Stimulated activated CD8-positive, alpha-beta memory T cell treated with anti-CD3 and anti-CD28 coated beads, Interleukin-4, amount 100 ng/mL, for 1 hour (primary cell): ENCODE data around the gene FBXL12.
"Not testable (repeated sequence)": the region's sequence is repeated elsewhere in the genome, so short reads cannot be mapped to it uniquely, and the experiment has no call there.

Experiments used
- DNase-seq, 2 donors: peaks; one replicate each; pipeline ENCODE4 v3.0.0-alpha.2; 2020; ENCODE audit warnings: low read depth in 2 of 2, low spot score in 1 of 2

FBXL12 gene

GRCh38 chr19:9792206-9793070, 26.4 kb downstream of the FBXL12 start:
- peak; percentile 65 to 92 for DNase-seq

- DNase-seq = peak; percentile 89 to 94
Measured at GRCh38 chr19:9791552-9792205, 27.2 kb downstream of the FBXL12 start.

- not testable (repeated sequence) for DNase-seq
Measured at GRCh38 chr19:9791073-9791367, 27.9 kb downstream of the FBXL12 start.

- DNase-seq = not testable (repeated sequence)
Measured at GRCh38 chr19:9789579-9789978, 29.3 kb downstream of the FBXL12 start.

GRCh38 chr19:9789066-9789465, 29.8 kb downstream of the FBXL12 start:
- DNase-seq = no peak

GRCh38 chr19:9788604-9789003, 30.3 kb downstream of the FBXL12 start:
- not testable (repeated sequence) for DNase-seq

GRCh38 chr19:9786819-9787218, 32.1 kb downstream of the FBXL12 start:
- no peak for DNase-seq

- DNase-seq = no peak
Measured at GRCh38 chr19:9786342-9786741, 32.5 kb downstream of the FBXL12 start.

- DNase-seq = peak; percentile 93 to 94
Measured at GRCh38 chr19:9785367-9786331, 33.2 kb downstream of the FBXL12 start.

- DNase-seq = not testable (repeated sequence)
Measured at GRCh38 chr19:9784163-9784496, 34.7 kb downstream of the FBXL12 start.

GRCh38 chr19:9782338-9782737, 36.5 kb downstream of the FBXL12 start:
- no peak for DNase-seq

GRCh38 chr19:9768175-9769112, 50.4 kb downstream of the FBXL12 start, which contains the start of gene ZNF846:
Gene ZNF846, minus strand, starts transcription at chr19:9768738. Its CDS starts 3,788 bp downstream, at chr19:9764950.
- peak; percentile 83 for DNase-seq
